Measurements from ENCODE around the gene VASH1.

DNA sequence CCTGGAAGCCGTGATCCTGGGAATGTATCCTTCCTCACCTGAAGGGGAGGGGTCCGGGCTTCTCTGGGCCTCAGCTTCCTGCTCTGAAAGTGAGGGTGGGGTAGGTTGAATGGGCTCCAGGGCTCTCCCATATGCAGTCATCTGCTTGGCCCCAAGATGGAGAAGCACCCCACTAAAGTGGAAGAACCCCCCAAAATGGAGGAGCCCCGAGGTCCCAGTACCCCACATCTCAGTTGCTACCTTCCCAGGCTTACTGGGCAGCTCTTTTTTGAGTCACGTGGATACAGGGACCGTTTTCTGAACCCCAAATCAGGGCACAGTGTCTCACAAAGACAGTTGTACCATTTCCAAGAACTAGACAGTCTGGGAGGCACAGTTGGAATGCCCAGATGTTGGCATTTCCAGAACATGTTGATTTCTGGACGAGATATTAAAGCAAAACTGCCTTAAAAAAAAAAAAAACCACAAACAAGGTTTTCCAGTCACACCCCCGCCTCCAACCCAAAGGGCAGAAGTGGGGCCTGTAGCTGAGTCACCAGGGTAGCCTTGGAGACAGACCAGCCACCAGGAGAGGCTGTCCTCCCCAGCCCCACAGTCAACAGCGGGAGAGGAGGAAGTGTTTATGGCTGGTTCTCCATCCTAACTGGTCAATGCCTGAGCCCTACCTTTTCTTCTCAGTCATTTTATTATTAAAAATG is 12.1 kb downstream of the VASH1 start:
- TF ChIP-seq, protein P1, sequence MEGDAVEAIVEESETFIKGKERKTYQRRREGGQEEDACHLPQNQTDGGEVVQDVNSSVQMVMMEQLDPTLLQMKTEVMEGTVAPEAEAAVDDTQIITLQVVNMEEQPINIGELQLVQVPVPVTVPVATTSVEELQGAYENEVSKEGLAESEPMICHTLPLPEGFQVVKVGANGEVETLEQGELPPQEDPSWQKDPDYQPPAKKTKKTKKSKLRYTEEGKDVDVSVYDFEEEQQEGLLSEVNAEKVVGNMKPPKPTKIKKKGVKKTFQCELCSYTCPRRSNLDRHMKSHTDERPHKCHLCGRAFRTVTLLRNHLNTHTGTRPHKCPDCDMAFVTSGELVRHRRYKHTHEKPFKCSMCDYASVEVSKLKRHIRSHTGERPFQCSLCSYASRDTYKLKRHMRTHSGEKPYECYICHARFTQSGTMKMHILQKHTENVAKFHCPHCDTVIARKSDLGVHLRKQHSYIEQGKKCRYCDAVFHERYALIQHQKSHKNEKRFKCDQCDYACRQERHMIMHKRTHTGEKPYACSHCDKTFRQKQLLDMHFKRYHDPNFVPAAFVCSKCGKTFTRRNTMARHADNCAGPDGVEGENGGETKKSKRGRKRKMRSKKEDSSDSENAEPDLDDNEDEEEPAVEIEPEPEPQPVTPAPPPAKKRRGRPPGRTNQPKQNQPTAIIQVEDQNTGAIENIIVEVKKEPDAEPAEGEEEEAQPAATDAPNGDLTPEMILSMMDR (conservative IDR thresholded peaks at IDR 0.05): no peak
- TF ChIP-seq ZFX (IDR thresholded peaks at IDR 0.05): no peak
